ENCODE results near the gene RAP1GDS1. TPM values are rescaled to one million over a fixed set of nuclear protein-coding genes. Genes with fewer than 3 reads are reported as not detected.
"Not testable (repeated sequence)": the region's sequence is repeated elsewhere in the genome, so short reads cannot be mapped to it uniquely, and the experiment has no call there.

Gene RAP1GDS1
- total RNA-seq, 2 experiments from 2014 or later: 58.2 to 64.5 TPM

- DNase-seq: no peak
- POLR2A ChIA-PET: no interaction called here
- Mint-ChIP-seq H3K36me3 (peaks cover 34% of the 10 kb centered on the region), H3K4me3 (no peak overlapping the region), H3K27me3 (no peaks in the 10 kb centered on the region), H3K27ac (no peak overlapping the region), H3K9me3 (peaks cover 9% of the 10 kb centered on the region), H3K4me1 (peaks cover 2% of the 10 kb centered on the region)
- no peak for ATAC-seq (ENCODE audit: low read depth)
These were observed 77.7 kb downstream of the RAP1GDS1 start for GRCh38 chr4:98338761-98339438.

- Mint-ChIP-seq H3K27ac (no peak overlapping the region), H3K36me3 (peaks cover 40% of the 10 kb centered on the region), H3K27me3 (no peaks in the 10 kb centered on the region), H3K4me3 (no peak overlapping the region), H3K9me3 (peaks cover 5% of the 10 kb centered on the region), H3K4me1 (peaks cover 4% of the 10 kb centered on the region)
- no peak for DNase-seq
- ATAC-seq (ENCODE audit: low read depth): no peak
- POLR2A ChIA-PET: no interaction called here
These were observed 80.1 kb downstream of the RAP1GDS1 start for GRCh38 chr4:98341309-98341708.

GRCh38 chr4:98343626-98344025 lies 82.4 kb downstream of the RAP1GDS1 start:
- POLR2A ChIA-PET: no interaction called here
- Mint-ChIP-seq H3K9me3 (peaks cover 7% of the 10 kb centered on the region), H3K27ac (no peak overlapping the region), H3K36me3 (peaks cover 42% of the 10 kb centered on the region), H3K4me3 (no peak overlapping the region), H3K4me1 (peaks cover 4% of the 10 kb centered on the region), H3K27me3 (no peaks in the 10 kb centered on the region)
- ATAC-seq (ENCODE audit: low read depth) (no peak), DNase-seq (no peak)

GRCh38 chr4:98345838-98346237 lies 84.7 kb downstream of the RAP1GDS1 start:
- Mint-ChIP-seq H3K27ac (no peak overlapping the region), H3K36me3 (peaks cover 37% of the 10 kb centered on the region), H3K4me3 (no peak overlapping the region), H3K9me3 (peaks cover 3% of the 10 kb centered on the region), H3K27me3 (no peaks in the 10 kb centered on the region), H3K4me1 (peaks cover 1% of the 10 kb centered on the region)
- ATAC-seq (ENCODE audit: low read depth) (no peak), DNase-seq (no peak)
- POLR2A ChIA-PET: no interaction called here

- no peak overlapping the region for H3K27ac Mint-ChIP-seq
- POLR2A ChIA-PET: no interaction called here
- no peaks in the 10 kb centered on the region for H3K27me3 Mint-ChIP-seq
These were observed 91.2 kb downstream of the RAP1GDS1 start for GRCh38 chr4:98352396-98352795.

GRCh38 chr4:98352940-98353339 lies 91.8 kb downstream of the RAP1GDS1 start:
- H3K27me3 Mint-ChIP-seq: no peaks in the 10 kb centered on the region
- POLR2A ChIA-PET: no interaction called here
- peaks cover 7% of the 10 kb centered on the region for H3K9me3 Mint-ChIP-seq
- H3K4me1 Mint-ChIP-seq: no peaks in the 10 kb centered on the region
- DNase-seq (no peak), ATAC-seq (ENCODE audit: low read depth) (no peak)
- no peak overlapping the region for H3K4me3 Mint-ChIP-seq
- no peak overlapping the region for H3K27ac Mint-ChIP-seq
- peaks cover 39% of the 10 kb centered on the region for H3K36me3 Mint-ChIP-seq

More at GRCh38 chr4:98352396-98352795, 91.2 kb downstream of the RAP1GDS1 start:
- DNase-seq: no peak
- ATAC-seq (ENCODE audit: low read depth): no peak
- Mint-ChIP-seq H3K4me1 (no peaks in the 10 kb centered on the region), H3K36me3 (peaks cover 41% of the 10 kb centered on the region), H3K4me3 (no peak overlapping the region), H3K9me3 (peaks cover 7% of the 10 kb centered on the region)

- H3K27me3 Mint-ChIP-seq: no peaks in the 10 kb centered on the region
- no peak overlapping the region for H3K27ac Mint-ChIP-seq
- DNase-seq (no peak), ATAC-seq (ENCODE audit: low read depth) (no peak)
- peaks cover 5% of the 10 kb centered on the region for H3K9me3 Mint-ChIP-seq
- peaks cover 40% of the 10 kb centered on the region for H3K36me3 Mint-ChIP-seq
- POLR2A ChIA-PET: no interaction called here
- no peak overlapping the region for H3K4me3 Mint-ChIP-seq
- peaks cover 7% of the 10 kb centered on the region for H3K4me1 Mint-ChIP-seq
These were observed 97.6 kb downstream of the RAP1GDS1 start for GRCh38 chr4:98358630-98359248.

- peaks cover 48% of the 10 kb centered on the region for H3K36me3 Mint-ChIP-seq
- no peak overlapping the region for H3K27ac Mint-ChIP-seq
- DNase-seq: no peak
- no peaks in the 10 kb centered on the region for H3K27me3 Mint-ChIP-seq
- no peak for ATAC-seq (ENCODE audit: low read depth)
- POLR2A ChIA-PET: no interaction called here
- peaks cover 5% of the 10 kb centered on the region for H3K9me3 Mint-ChIP-seq
- peaks cover 7% of the 10 kb centered on the region for H3K4me1 Mint-ChIP-seq
- no peak overlapping the region for H3K4me3 Mint-ChIP-seq
These were observed 98.5 kb downstream of the RAP1GDS1 start for GRCh38 chr4:98359646-98360045.

- Mint-ChIP-seq H3K4me3 (no peak overlapping the region), H3K4me1 (peaks cover 7% of the 10 kb centered on the region), H3K36me3 (peaks cover 68% of the 10 kb centered on the region), H3K27me3 (no peaks in the 10 kb centered on the region), H3K9me3 (peaks cover 19% of the 10 kb centered on the region), H3K27ac (no peak overlapping the region)
- ATAC-seq (ENCODE audit: low read depth) (no peak), DNase-seq (no peak)
- POLR2A ChIA-PET: no interaction called here
These were observed 102.2 kb downstream of the RAP1GDS1 start for GRCh38 chr4:98363431-98363830.

- H3K27ac Mint-ChIP-seq; H3K27me3 Mint-ChIP-seq; H3K4me1 Mint-ChIP-seq; DNase-seq; POLR2A ChIA-PET; ATAC-seq (ENCODE audit: low read depth); H3K4me3 Mint-ChIP-seq: not testable (repeated sequence)
- Mint-ChIP-seq H3K9me3 (peaks cover 27% of the 10 kb centered on the region), H3K36me3 (peaks cover 74% of the 10 kb centered on the region)
These were observed 105.1 kb downstream of the RAP1GDS1 start for GRCh38 chr4:98366275-98366674.

- DNase-seq; H3K4me3 Mint-ChIP-seq; H3K4me1 Mint-ChIP-seq; H3K27ac Mint-ChIP-seq; ATAC-seq (ENCODE audit: low read depth); H3K27me3 Mint-ChIP-seq; POLR2A ChIA-PET: not testable (repeated sequence)
- Mint-ChIP-seq H3K9me3 (peaks cover 25% of the 10 kb centered on the region), H3K36me3 (peaks cover 70% of the 10 kb centered on the region)
These were observed 106.8 kb downstream of the RAP1GDS1 start for GRCh38 chr4:98368000-98368399.

- H3K4me3 Mint-ChIP-seq: no peak overlapping the region
- peaks cover 22% of the 10 kb centered on the region for H3K9me3 Mint-ChIP-seq
- no peaks in the 10 kb centered on the region for H3K4me1 Mint-ChIP-seq
- DNase-seq (no peak), ATAC-seq (ENCODE audit: low read depth) (no peak)
- H3K27ac Mint-ChIP-seq: no peak overlapping the region
- H3K27me3 Mint-ChIP-seq: no peaks in the 10 kb centered on the region
- H3K36me3 Mint-ChIP-seq: peaks cover 69% of the 10 kb centered on the region
- POLR2A ChIA-PET: no interaction called here
These were observed 108.1 kb downstream of the RAP1GDS1 start for GRCh38 chr4:98369322-98369721.

- H3K27me3 Mint-ChIP-seq: no peaks in the 10 kb centered on the region
- no peak for ATAC-seq (ENCODE audit: low read depth)
- no peaks in the 10 kb centered on the region for H3K9me3 Mint-ChIP-seq
- H3K27ac Mint-ChIP-seq: no peak overlapping the region
- peaks cover 1% of the 10 kb centered on the region for H3K4me1 Mint-ChIP-seq
- POLR2A ChIA-PET: no interaction called here
- no peak overlapping the region for H3K4me3 Mint-ChIP-seq
- no peak for DNase-seq
- peaks cover 35% of the 10 kb centered on the region for H3K36me3 Mint-ChIP-seq
These were observed 113.5 kb downstream of the RAP1GDS1 start for GRCh38 chr4:98374643-98375042.

- DNase-seq (no peak), ATAC-seq (ENCODE audit: low read depth) (no peak)
- POLR2A ChIA-PET: interaction anchor here (1.0 kb wide), 1 partner anchor 10 kb away, joined by 4 read pairs; no protein-coding TSS in a partner anchor
- Mint-ChIP-seq H3K36me3 (peaks cover 24% of the 10 kb centered on the region), H3K27me3 (no peaks in the 10 kb centered on the region), H3K4me3 (no peak overlapping the region), H3K4me1 (peaks cover 1% of the 10 kb centered on the region), H3K27ac (no peak overlapping the region), H3K9me3 (no peaks in the 10 kb centered on the region)
These were observed 116.4 kb downstream of the RAP1GDS1 start for GRCh38 chr4:98377559-98377958.
